GM12878 (cell line): ENCODE data around the gene LARP4B. TPM values are rescaled to one million over a fixed set of nuclear protein-coding genes. Genes with fewer than 3 reads are reported as not detected.

Source experiments
- ATAC-seq: fragments of 200-7000 bp; cut with Tn5 transposase; 3 replicates; pipeline ENCODE4 v1.9.1; 2020; ENCODE audit warnings: mild to moderate bottlenecking, moderate library complexity
- BruUV-seq: library from RNA; stranded (reverse); fragments of 400-500 nt; replicated peaks from 2 replicates; lab custom pipeline; 2021; lab: Mats Ljungman, UMichigan
- CTCF ChIA-PET: fragments of 300-600 bp; sonication (Branson Sonifier 250); formaldehyde crosslinking; extraction: SDS; loops from one replicate; lab custom pipeline; 2021; ENCODE audit warnings: inconsistent platforms; lab: Yijun Ruan, JAX
- POLR2A ChIA-PET: fragments of 350-600 bp; formaldehyde crosslinking; extraction: SDS; loops from one replicate; lab custom pipeline; 2021; ENCODE audit warnings: inconsistent platforms; lab: Charles Lee
- RAD21 ChIA-PET: fragments of 300-600 bp; sonication (Branson Sonifier 250); formaldehyde crosslinking; loops from one replicate; lab custom pipeline; 2023; ENCODE audit warnings: antibody characterized with exemption; ENCODE audit not compliant: unreplicated experiment; lab: Charles Lee
- SMC1A ChIA-PET: fragments of 300-600 bp; sonication (Branson Sonifier 250); formaldehyde crosslinking; loops from one replicate; lab custom pipeline; 2023; ENCODE audit not compliant: unreplicated experiment, uncharacterized antibody; lab: Charles Lee
- DNase-seq: peaks from one replicate; pipeline ENCODE4 v3.0.0-alpha.2; 2011; ENCODE audit warnings: low read depth, low spot score
- FAIRE-seq: peaks from 3 replicates; lab custom pipeline; 2011; peaks lifted over from hg19 to GRCh38; lab: Jason Lieb, UNC
- H2AFZ ChIP-seq: 2 replicates; pipeline ENCODE4 v1.6.0; 2011; ENCODE audit warnings: low read depth, low read length, control low read depth; ENCODE audit not compliant: control insufficient read depth
- H3K27ac ChIP-seq: 2 replicates; pipeline ENCODE4 v1.5.1; 2011; ENCODE audit warnings: control low read depth; ENCODE audit not compliant: control insufficient read depth, insufficient read depth
- H3K27me3 ChIP-seq, 2 experiments: replicated peaks in 1 of 2; 2 replicates each; pipeline versions ENCODE4 v1.6.0 to v1.6.1; 2011; ENCODE audit warnings: low read length in 1 of 2; ENCODE audit not compliant: control insufficient read depth in 2 of 2, insufficient read depth in 2 of 2
- H3K36me3 ChIP-seq, 2 experiments: 2 replicates each; pipeline ENCODE4 v1.5.1; 2011; ENCODE audit warnings: low read length in 1 of 2; ENCODE audit not compliant: control insufficient read depth in 2 of 2, insufficient read depth in 2 of 2
- H3K4me1 ChIP-seq: 2 replicates; pipeline ENCODE4 v1.6.1; 2011; ENCODE audit warnings: mild to moderate bottlenecking, low read length, moderate library complexity, mixed read lengths; ENCODE audit not compliant: control insufficient read depth, insufficient read depth
- H3K4me2 ChIP-seq: 2 replicates; pipeline ENCODE4 v1.6.0; 2011; ENCODE audit warnings: control low read depth; ENCODE audit not compliant: control insufficient read depth, insufficient read depth
- H3K4me3 ChIP-seq: fragments of 200-600 bp; sonication (generic); 2 replicates; pipeline ENCODE4 v1.5.1; 2016
- H3K79me2 ChIP-seq: 2 replicates; pipeline ENCODE4 v1.6.0; 2011; ENCODE audit warnings: low read length; ENCODE audit not compliant: control insufficient read depth, insufficient read depth
- H3K9ac ChIP-seq: 2 replicates; pipeline ENCODE4 v1.8.0; 2011; ENCODE audit warnings: low read length, control low read depth, mixed read lengths; ENCODE audit not compliant: control insufficient read depth, insufficient read depth
- H3K9me3 ChIP-seq: replicated peaks from 3 replicates; pipeline ENCODE4 v1.5.1; 2011; ENCODE audit warnings: mild to moderate bottlenecking, low read length; ENCODE audit not compliant: control insufficient read depth, insufficient read depth
- H4K20me1 ChIP-seq: 2 replicates; pipeline ENCODE4 v1.6.0; 2011; ENCODE audit not compliant: control insufficient read depth, insufficient read depth
- IKZF1 ChIP-seq: fragments of 450-650 bp; conservative IDR thresholded peaks from 2 replicates; pipeline ENCODE4 v1.6.1; 2017; ENCODE audit warnings: antibody characterized with exemption, mild to moderate bottlenecking
- MXI1 ChIP-seq: fragments of 150-350 bp; IDR thresholded peaks from 2 replicates; pipeline ENCODE4 v1.6.1; 2011; ENCODE audit warnings: low read depth, mild to moderate bottlenecking, inconsistent platforms, low read length, improper control_type of control experiment
- NFXL1 ChIP-seq: fragments of 450-650 bp; IDR thresholded peaks from 2 replicates; pipeline ENCODE4 v1.6.1; 2017; ENCODE audit warnings: antibody characterized with exemption, mild to moderate bottlenecking, borderline replicate concordance
- NR2C2 ChIP-seq: IDR thresholded peaks from 2 replicates; pipeline ENCODE4 v1.6.1; 2011; ENCODE audit warnings: borderline replicate concordance, low read depth; ENCODE audit not compliant: control insufficient read depth, insufficient read length
- RCOR1 ChIP-seq: conservative IDR thresholded peaks from 2 replicates; pipeline ENCODE4 v1.6.1; 2012; ENCODE audit warnings: low read depth, low read length, improper control_type of control experiment
- SREBF1 ChIP-seq: IDR thresholded peaks from 2 replicates; pipeline ENCODE4 v1.6.1; 2012; ENCODE audit warnings: mild to moderate bottlenecking, low read length
- ZNF687 ChIP-seq: fragments of 450-650 bp; IDR thresholded peaks from 2 replicates; pipeline ENCODE4 v1.6.1; 2017; ENCODE audit warnings: mild to moderate bottlenecking, moderate library complexity
- ZZZ3 ChIP-seq: IDR thresholded peaks from 2 replicates; pipeline ENCODE4 v1.6.1; 2011; ENCODE audit warnings: low read depth; ENCODE audit not compliant: control insufficient read depth, insufficient read length
- WGBS: methylation state at CpG from one replicate; pipeline ENCODE4 v1.1.6; 2016; ENCODE audit warnings: low lambda C conversion rate; ENCODE audit not compliant: insufficient replicate concordance, insufficient coverage; ENCODE audit errors: missing lambda C conversion rate; 5-methylcytosine and 5-hydroxymethylcytosine counted together
- in situ Hi-C: fragments of 300-500 bp; cut with MboI; formaldehyde crosslinking; loops from 9 replicates; pipeline ENCODE4 v1.14.3; 2018; ENCODE audit warnings: mixed read lengths
- intact Hi-C: fragments of 100-400 bp; cut with micrococcal nuclease; formaldehyde crosslinking; loops from one replicate; pipeline ENCODE4 v1.14.2; 2022; ENCODE audit not compliant: unreplicated experiment
- polyA plus RNA-seq, 11 experiments: library from polyadenylated mRNA; depleted of rRNA in 4 of 11; unstranded in 6 of 11; stranded (reverse) in 5 of 11; fragments of >200 nt; fragmentation: Nextera tagmentation in 4 of 11; fragmentation: Illumina TruSeq in 1 of 11; extraction: Ambion mirVana in 4 of 11; extraction: Trizol in 1 of 11; gene quantifications; 1 replicate in 1 of 11; 2 replicates in 10 of 11; pipeline versions ENCODE4 v1.2.1 to v1.2.3, GENCODE V29; 2011 to 2016; ENCODE audit warnings: inconsistent platforms in 2 of 11, missing spikeins in 2 of 11, low read depth in 1 of 11
- total RNA-seq, 4 experiments: library from RNA; depleted of rRNA in 3 of 4; stranded (reverse); fragments of >200 nt in 3 of 4; fragmentation: Illumina TruSeq in 1 of 4; extraction: Trizol in 1 of 4; gene quantifications; 2 replicates each; pipeline versions ENCODE4 v1.2.1 to v1.2.3, GENCODE V29; 2013 to 2021
- TF ChIP-seq, protein P1 (sequence below): fragments of 450-650 bp; IDR thresholded peaks from 2 replicates; pipeline ENCODE4 v1.6.1; 2017; ENCODE audit warnings: low read depth, mild to moderate bottlenecking, moderate library complexity

The LARP4B gene
- total and polyA plus RNA-seq, 10 of the 15 experiments (the other 5 are each of a cell fraction or from before 2014, with no cell fraction given): 10.5 to 119 (median 39.4) TPM

DNA sequence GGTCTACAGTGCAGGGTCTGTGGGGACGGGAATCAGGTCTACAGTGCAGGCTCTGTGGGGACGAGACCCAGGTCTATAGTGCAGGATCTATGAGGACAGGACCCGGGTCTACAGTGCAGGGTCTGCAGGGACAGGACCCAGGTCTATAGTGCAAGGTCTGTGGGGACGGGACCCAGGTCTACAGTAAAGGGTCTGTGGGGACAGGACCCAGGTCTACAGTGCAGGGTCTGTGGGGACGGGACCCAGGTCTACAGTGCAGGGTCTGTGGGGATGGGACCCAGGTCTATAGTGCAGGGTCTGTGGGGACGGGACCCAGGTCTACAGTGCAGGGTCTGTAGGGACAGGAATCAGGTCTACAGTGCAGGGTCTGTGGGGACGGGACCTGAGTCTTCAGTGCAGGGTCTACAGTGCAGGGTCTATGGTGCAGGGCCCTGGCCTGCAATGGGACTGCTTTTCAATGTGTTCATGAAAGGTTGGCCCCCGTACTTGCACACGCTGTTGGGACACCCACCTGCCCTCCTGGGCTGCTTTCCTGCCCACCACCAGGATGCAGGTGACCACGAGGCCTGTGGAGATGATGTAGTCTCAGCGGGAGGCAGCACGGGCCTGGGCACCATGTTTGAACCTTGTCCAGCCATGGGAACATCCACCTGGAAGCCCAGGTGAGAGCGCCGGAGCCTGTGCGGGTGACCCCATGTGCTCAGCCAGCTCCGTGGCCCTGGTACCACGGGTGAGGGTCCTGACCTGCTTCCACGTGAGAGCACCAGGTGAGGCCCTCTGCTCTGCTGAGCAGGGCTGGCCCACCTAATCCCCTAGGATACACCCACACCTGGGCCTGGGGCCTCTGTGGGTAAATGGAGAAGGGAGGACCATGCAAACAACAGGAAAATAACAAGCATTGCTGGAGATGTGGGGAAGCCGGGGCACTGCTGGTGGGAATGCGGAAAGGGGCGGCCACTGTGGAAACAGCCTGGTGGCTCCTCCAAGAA, 150.7 kb downstream of the LARP4B start:
- no peak overlapping the region for H3K4me3 ChIP-seq
- BruUV-seq: no TSS peak
- H3K9ac ChIP-seq: no peak overlapping the region
- no peaks in the 10 kb centered on the region; the same call in 2 of the 3 replicates for H3K9me3 ChIP-seq
- ChIA-PET SMC1A (no interaction called here), POLR2A (no interaction called here), CTCF (no interaction called here), RAD21 (no interaction called here)
- H3K27me3 ChIP-seq: no peaks in the 10 kb centered on the region; a peak in 1 of 4 replicates
- FAIRE-seq (no peak), DNase-seq (no peak), ATAC-seq (no peak)
- intact Hi-C loops (no loop called here), in situ Hi-C loops (no loop called here)
- no peak for TF ChIP-seq RCOR1
- no peak for TF ChIP-seq ZNF687
- TF ChIP-seq NR2C2: no peak
- TF ChIP-seq MXI1: no peak
- no peak for TF ChIP-seq NFXL1
- no peak for TF ChIP-seq IKZF1
- no peak for TF ChIP-seq SREBF1
- no peak for TF ChIP-seq ZZZ3
- TF ChIP-seq, protein P1, sequence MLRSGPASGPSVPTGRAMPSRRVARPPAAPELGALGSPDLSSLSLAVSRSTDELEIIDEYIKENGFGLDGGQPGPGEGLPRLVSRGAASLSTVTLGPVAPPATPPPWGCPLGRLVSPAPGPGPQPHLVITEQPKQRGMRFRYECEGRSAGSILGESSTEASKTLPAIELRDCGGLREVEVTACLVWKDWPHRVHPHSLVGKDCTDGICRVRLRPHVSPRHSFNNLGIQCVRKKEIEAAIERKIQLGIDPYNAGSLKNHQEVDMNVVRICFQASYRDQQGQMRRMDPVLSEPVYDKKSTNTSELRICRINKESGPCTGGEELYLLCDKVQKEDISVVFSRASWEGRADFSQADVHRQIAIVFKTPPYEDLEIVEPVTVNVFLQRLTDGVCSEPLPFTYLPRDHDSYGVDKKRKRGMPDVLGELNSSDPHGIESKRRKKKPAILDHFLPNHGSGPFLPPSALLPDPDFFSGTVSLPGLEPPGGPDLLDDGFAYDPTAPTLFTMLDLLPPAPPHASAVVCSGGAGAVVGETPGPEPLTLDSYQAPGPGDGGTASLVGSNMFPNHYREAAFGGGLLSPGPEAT: no peak
- no peak overlapping the region for H2AFZ ChIP-seq
- H3K4me1 ChIP-seq: no peaks in the 10 kb centered on the region
- WGBS: 48% methylated on average over 21 of the region's 21 CpGs
- no peaks in the 10 kb centered on the region for H3K36me3 ChIP-seq
- H4K20me1 ChIP-seq: no peaks in the 10 kb centered on the region
- H3K4me2 ChIP-seq: no peak overlapping the region
- H3K79me2 ChIP-seq: no peaks in the 10 kb centered on the region
- no peak overlapping the region for H3K27ac ChIP-seq
